GM21786 (cell line): ENCODE data around the gene SLC1A4.
"Not testable (repeated sequence)": the region's sequence is repeated elsewhere in the genome, so short reads cannot be mapped to it uniquely, and the experiment has no call there.

ENCODE experiments used
- ATAC-seq: cut with Tn5 transposase; IDR thresholded peaks from one replicate; pipeline ENCODE4 v1.9.1; 2021; ENCODE audit not compliant: unreplicated experiment

The SLC1A4 gene

GRCh38 chr2:65025453-65026123 lies 36.4 kb downstream of the SLC1A4 start:
- no peak for ATAC-seq

DNA sequence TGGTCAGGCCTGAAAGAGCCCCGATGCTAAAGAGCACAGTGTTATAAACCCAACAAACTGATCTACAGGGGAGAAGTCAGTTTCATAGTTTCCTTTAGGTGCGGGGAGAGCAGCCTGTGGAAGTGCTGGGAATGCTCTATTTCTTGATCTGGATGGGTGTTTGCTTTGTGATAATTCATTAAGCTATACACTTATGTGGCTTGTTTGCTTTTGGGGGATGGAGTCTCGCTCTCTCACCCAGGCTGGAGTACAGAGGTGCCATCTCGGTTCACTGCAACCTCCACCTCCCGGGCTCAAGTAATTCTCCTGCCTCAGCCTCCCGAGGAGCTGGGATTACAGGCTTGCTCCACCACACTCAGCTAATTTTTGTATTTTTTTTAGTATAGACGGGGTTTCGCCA lies 37.0 kb downstream of the SLC1A4 start:
- ATAC-seq, result no peak

GRCh38 chr2:65026704-65027464 lies 37.7 kb downstream of the SLC1A4 start:
- ATAC-seq, result no peak

DNA sequence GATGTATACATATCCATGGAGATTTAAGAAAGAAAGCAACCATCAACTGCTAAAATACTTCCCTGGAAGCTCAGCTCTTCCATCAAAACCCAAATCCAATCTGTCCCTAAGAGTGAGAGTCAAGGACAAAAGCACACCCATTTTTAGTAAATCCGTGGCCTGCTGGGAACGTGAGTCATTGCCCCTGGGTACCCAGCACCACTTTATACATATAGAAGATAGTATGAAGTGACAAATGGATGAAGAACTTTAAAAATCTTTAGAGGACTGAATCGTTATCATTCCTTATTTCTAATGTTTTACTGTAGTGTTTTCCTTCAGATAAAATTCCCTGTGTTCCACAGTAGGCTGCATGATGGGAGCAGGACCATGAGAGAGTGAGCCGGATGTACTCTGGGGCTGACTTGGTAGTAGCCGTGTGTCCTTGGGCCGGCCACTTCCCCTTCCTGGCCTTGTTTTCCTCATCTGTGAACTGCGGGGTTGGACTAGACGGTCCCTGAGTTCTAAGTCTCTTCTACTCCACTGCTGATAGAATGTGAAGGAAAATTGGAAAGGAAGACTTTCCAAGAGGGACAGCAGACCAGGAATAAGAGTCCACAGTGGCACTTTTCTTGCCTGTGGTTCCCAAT lies 38.5 kb downstream of the SLC1A4 start:
- no peak for ATAC-seq

GRCh38 chr2:65030476-65031332 lies 41.5 kb downstream of the SLC1A4 start:
- ATAC-seq, result no peak

GRCh38 chr2:65031341-65032018 lies 42.3 kb downstream of the SLC1A4 start:
- no peak for ATAC-seq

DNA sequence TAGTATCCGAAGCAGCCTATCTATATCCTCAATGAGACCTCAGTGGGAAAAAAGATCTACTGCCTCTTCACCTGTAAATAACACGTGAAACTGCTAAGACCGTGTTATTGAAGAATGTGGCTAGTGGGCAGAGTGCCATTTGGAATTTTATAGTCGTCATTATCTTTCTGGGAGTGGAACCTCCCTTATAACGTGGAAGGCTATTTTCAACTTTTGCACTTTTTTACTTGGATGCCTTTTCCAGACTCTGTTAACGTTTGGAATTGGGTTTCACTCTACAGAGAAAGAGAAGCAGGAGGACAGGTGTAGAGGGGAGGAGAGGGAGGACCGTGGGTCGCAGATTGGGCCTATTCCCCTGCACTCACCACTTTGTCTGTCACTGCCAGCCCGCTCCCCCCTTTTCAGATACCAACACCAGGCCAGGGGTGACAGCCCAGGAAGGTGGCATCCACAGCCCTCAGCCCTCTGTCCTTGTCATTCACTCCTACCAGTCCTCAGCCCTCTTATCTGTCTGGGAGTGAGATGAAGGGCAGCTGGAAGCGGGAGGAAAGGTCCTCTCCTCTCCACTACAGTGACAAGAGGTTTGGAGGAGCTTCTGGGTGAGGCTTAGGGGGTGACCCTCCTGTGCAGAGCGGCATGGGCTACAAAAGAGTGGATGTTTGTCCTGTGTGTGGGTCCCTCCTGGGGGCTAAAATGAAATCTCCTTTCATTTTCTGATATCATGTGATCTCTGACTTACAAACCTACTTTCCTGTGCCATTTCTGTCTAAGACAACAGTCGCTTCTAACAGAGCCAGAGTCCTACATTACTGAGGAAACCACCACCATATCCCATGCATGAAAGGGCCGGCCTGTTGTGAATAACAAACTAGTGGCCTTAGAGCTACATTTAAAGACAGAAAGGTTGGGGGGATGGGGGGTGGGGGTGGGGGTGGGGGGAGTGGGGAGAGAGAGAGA lies 43.1 kb downstream of the SLC1A4 start:
- no peak for ATAC-seq

- no peak for ATAC-seq
These were observed 44.0 kb downstream of the SLC1A4 start for GRCh38 chr2:65033178-65033577.

- ATAC-seq, result not testable (repeated sequence)
These were observed 44.5 kb downstream of the SLC1A4 start for GRCh38 chr2:65033667-65034066.

- no peak for ATAC-seq
These were observed 46.2 kb downstream of the SLC1A4 start for GRCh38 chr2:65035351-65035943.

DNA sequence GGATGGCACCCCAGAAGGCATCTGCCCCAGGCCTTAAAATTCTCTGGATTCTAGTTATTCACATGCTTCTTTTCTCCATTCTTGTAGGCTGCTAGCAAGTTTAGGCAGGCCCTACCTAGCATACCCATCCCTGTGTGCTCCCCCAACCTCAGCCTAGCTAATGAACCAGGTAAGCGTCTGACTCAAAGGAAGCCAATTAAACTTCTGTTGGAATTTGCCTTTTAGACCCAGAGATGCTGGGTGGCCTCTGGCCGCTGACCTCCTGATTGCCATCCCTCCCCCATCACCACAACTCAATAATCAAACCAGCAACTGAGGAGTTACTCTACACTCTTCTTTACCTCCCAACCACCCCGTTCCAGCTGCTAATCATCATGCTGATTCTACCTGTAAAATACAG lies 48.0 kb downstream of the SLC1A4 start:
- ATAC-seq, result no peak

GRCh38 chr2:65039640-65040039 lies 50.4 kb downstream of the SLC1A4 start:
- ATAC-seq, result no peak

GRCh38 chr2:65040400-65041261 lies 51.4 kb downstream of the SLC1A4 start:
- peak; percentile 80 for ATAC-seq

DNA sequence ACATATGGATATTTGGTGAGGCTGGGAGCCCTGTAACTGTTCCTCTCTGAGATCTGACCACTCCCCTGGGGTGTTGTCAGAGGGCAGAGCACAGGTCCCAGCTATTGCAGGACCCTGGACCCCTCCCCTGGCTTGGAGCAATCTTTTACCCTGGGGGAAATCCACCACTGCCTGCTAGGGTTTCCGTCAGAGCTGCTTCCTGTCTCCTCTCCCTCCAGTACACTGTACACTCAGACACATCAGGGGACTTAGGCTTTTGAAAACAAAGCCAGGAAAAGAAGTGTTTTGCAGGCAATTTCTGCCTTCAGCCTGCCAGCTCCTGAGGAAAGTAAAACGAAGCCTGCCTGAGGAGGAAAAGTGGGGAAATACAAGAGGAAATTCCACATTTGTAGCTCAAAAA lies 53.8 kb downstream of the SLC1A4 start:
- no peak for ATAC-seq

GRCh38 chr2:65044097-65044735 lies 55.0 kb downstream of the SLC1A4 start:
- no peak for ATAC-seq

DNA sequence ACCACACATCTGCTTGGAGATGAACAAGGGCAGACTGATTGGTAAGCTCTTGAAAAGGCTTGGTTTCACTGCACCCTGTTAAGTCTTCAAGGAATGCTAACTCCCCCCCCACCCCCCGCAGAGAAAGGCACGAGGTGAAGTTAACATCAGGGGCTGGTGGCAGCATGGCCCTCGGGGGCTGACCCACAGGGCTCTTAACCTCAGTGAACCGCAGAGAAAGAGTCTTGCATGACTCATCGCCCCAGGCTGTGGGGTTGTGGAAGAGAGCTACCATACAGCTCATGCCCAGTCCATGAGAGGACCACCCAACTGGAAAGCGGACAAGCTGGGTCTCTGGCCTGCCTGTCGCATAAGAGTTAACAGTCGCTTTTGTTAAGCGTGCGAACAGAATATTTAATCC lies 56.5 kb downstream of the SLC1A4 start:
- no peak for ATAC-seq

GRCh38 chr2:65046633-65047407 lies 57.6 kb downstream of the SLC1A4 start:
- ATAC-seq, result no peak
